DND-41 (cell line): ENCODE results near the gene CAPRIN1.

Experiments used
- EZH2 ChIP-seq: IDR thresholded peaks from 3 replicates; pipeline ENCODE4 v1.6.1; 2012; ENCODE audit warnings: borderline replicate concordance, low read depth, mild to moderate bottlenecking, moderate library complexity, low read length, inconsistent platforms; ENCODE audit not compliant: severe bottlenecking
- TF ChIP-seq, protein P1 (sequence below): IDR thresholded peaks from 2 replicates; pipeline ENCODE4 v1.5.1; 2012; ENCODE audit warnings: borderline replicate concordance, low read length, moderate library complexity, mild to moderate bottlenecking; ENCODE audit not compliant: poor library complexity, severe bottlenecking; ENCODE audit errors: extremely low read depth

- TF ChIP-seq, protein P1, sequence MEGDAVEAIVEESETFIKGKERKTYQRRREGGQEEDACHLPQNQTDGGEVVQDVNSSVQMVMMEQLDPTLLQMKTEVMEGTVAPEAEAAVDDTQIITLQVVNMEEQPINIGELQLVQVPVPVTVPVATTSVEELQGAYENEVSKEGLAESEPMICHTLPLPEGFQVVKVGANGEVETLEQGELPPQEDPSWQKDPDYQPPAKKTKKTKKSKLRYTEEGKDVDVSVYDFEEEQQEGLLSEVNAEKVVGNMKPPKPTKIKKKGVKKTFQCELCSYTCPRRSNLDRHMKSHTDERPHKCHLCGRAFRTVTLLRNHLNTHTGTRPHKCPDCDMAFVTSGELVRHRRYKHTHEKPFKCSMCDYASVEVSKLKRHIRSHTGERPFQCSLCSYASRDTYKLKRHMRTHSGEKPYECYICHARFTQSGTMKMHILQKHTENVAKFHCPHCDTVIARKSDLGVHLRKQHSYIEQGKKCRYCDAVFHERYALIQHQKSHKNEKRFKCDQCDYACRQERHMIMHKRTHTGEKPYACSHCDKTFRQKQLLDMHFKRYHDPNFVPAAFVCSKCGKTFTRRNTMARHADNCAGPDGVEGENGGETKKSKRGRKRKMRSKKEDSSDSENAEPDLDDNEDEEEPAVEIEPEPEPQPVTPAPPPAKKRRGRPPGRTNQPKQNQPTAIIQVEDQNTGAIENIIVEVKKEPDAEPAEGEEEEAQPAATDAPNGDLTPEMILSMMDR: no peak
- TF ChIP-seq EZH2: no peak
Measured at GRCh38 chr11:34030382-34030781, 21.1 kb upstream of the CAPRIN1 start.
